ENCODE measurements around the gene E2F4. TPM values are rescaled to one million over a fixed set of nuclear protein-coding genes. Genes with fewer than 3 reads are reported as not detected.

The E2F4 gene
- total and polyA plus RNA-seq, 9 of the 15 experiments (the other 6 are each of a cell fraction or from before 2014, with no cell fraction given) = 9.7 to 139 (median 106) TPM

GRCh38 chr16:67183627-67184452 is 8.1 kb upstream of the E2F4 start, which contains the start of gene MATCAP1 (continued):
- TF ChIP-seq ZNF586 (CRISPR knock-in tag; conservative IDR thresholded peaks at IDR 0.05) = no peak
- TF ChIP-seq SRSF3 (IDR thresholded peaks at IDR 0.05; ENCODE audit: insufficient read depth, low read length) = no peak
- TF ChIP-seq, protein P1, sequence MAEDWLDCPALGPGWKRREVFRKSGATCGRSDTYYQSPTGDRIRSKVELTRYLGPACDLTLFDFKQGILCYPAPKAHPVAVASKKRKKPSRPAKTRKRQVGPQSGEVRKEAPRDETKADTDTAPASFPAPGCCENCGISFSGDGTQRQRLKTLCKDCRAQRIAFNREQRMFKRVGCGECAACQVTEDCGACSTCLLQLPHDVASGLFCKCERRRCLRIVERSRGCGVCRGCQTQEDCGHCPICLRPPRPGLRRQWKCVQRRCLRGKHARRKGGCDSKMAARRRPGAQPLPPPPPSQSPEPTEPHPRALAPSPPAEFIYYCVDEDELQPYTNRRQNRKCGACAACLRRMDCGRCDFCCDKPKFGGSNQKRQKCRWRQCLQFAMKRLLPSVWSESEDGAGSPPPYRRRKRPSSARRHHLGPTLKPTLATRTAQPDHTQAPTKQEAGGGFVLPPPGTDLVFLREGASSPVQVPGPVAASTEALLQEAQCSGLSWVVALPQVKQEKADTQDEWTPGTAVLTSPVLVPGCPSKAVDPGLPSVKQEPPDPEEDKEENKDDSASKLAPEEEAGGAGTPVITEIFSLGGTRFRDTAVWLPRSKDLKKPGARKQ (CRISPR knock-in tag; IDR thresholded peaks at IDR 0.05) = no peak
- TF ChIP-seq SMAD1 (IDR thresholded peaks at IDR 0.05; ENCODE audit: low read depth, low read length, partially characterized antibody) = no peak
- TF ChIP-seq ZNF695 (CRISPR knock-in tag; IDR thresholded peaks at IDR 0.05) = no peak
- TF ChIP-seq, protein P2, sequence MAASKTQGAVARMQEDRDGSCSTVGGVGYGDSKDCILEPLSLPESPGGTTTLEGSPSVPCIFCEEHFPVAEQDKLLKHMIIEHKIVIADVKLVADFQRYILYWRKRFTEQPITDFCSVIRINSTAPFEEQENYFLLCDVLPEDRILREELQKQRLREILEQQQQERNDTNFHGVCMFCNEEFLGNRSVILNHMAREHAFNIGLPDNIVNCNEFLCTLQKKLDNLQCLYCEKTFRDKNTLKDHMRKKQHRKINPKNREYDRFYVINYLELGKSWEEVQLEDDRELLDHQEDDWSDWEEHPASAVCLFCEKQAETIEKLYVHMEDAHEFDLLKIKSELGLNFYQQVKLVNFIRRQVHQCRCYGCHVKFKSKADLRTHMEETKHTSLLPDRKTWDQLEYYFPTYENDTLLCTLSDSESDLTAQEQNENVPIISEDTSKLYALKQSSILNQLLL (CRISPR knock-in tag; IDR thresholded peaks at IDR 0.05; ENCODE audit: borderline replicate concordance) = no peak
- TF ChIP-seq PURB (CRISPR knock-in tag; IDR thresholded peaks at IDR 0.05; ENCODE audit: low read depth) = no peak
- no peak for TF ChIP-seq GATAD2B (IDR thresholded peaks at IDR 0.05; ENCODE audit: borderline replicate concordance)
- no peak for TF ChIP-seq KAT2B (IDR thresholded peaks at IDR 0.05; ENCODE audit: low read depth, low read length)
- TF ChIP-seq MXI1 (IDR thresholded peaks at IDR 0.05; ENCODE audit: low read depth, low read length) = no peak; the same call in 1 of the 2 replicates
- TF ChIP-seq U2AF2 (optimal IDR thresholded peaks at IDR 0.05; ENCODE audit: low read depth, low read length) = no peak
- peak; percentile 52 for TF ChIP-seq JUND (IDR thresholded peaks at IDR 0.05; ENCODE audit: borderline replicate concordance, low read depth, low read length)
- peak; percentile 65; the same call in 1 of the 3 replicates for TF ChIP-seq JUND (tag; IDR thresholded peaks at IDR 0.05; ENCODE audit: borderline replicate concordance, low read depth, low read length)
- TF ChIP-seq KDM4B (IDR thresholded peaks at IDR 0.05; ENCODE audit: borderline replicate concordance in 2 of 2, low read depth in 1 of 2) = no peak
- no peak for TF ChIP-seq CHD1 (IDR thresholded peaks at IDR 0.05; ENCODE audit: low read length)
- TF ChIP-seq STAG1 (CRISPR knock-in tag; IDR thresholded peaks at IDR 0.05; ENCODE audit: borderline replicate concordance) = no peak
- no peak for TF ChIP-seq ELF2 (CRISPR knock-in tag; IDR thresholded peaks at IDR 0.05)
- peak; percentile 83 for TF ChIP-seq RB1 (IDR thresholded peaks at IDR 0.05; ENCODE audit: low read depth)
- TF ChIP-seq CBX5 (IDR thresholded peaks at IDR 0.05; ENCODE audit: borderline replicate concordance, low read depth) = no peak
- no peak for TF ChIP-seq ZFP30 (CRISPR knock-in tag; IDR thresholded peaks at IDR 0.05; ENCODE audit: borderline replicate concordance)
- TF ChIP-seq SRF (CRISPR knock-in tag; IDR thresholded peaks at IDR 0.05) = peak in 1 of 2 experiments; percentile 63; a peak in 2 of 4 replicates
- no peak for TF ChIP-seq CBX3 (IDR thresholded peaks at IDR 0.05; ENCODE audit: borderline replicate concordance in 1 of 2, low read length in 2 of 2)
